NCI-H146 (cell line): ENCODE measurements around the gene MCM6.
A peak's percentile ranks its signal among the peaks of the same experiment; 100 is the strongest.
"Not testable (repeated sequence)": the region's sequence is repeated elsewhere in the genome, so short reads cannot be mapped to it uniquely, and the experiment has no call there.

Source experiments
- DNase-seq: peaks from one replicate; lab custom pipeline; 2025; lab: John Stamatoyannopoulos, UW

MCM6 gene

GRCh38 chr2:135820003-135820618 lies 56.1 kb downstream of the MCM6 start:
- DNase-seq, result no peak

- DNase-seq, result peak; percentile 14
Measured at GRCh38 chr2:135818937-135819610, 57.2 kb downstream of the MCM6 start.

DNA sequence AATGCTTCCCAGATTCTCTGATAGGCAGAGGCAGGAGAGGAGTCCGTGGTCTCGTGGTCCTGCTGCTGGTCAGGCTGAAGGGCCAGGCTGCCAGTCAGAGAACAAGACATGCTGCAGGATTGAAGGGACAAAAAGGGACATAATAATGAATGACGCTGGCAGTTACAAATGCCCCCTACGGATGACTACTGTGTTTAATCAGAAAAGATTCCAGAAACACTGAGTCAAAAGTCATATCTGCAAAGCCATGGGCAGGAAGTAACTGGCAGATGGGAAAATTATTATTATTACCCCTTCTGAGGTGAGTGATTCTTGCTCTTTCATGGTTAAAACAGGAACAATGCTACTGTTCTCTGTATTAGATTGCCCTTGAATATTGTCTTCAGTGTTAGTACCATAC lies 58.3 kb downstream of the MCM6 start:
- no peak for DNase-seq

DNA sequence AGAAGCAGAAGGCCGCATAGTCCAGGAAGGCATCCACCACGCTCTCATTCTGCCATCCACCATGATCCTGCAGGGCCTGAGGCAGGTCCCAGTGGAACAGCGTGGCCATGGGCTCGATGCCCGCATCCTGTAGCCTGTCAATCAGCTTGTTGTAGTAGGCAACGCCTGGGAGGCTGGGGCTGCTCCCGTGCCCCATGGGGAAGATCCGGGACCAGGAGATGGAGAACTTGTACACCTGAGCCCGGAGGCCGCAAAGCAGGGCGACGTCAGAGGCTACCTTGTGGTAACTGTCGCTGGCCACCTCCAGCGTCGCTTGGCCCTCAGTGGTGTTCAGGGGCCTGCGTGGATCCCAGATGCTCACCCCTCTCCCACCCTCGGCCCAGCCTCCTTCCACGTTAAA lies 58.8 kb downstream of the MCM6 start:
- no peak for DNase-seq

- no peak for DNase-seq
Measured at GRCh38 chr2:135815269-135815668, 61.0 kb downstream of the MCM6 start.

DNA sequence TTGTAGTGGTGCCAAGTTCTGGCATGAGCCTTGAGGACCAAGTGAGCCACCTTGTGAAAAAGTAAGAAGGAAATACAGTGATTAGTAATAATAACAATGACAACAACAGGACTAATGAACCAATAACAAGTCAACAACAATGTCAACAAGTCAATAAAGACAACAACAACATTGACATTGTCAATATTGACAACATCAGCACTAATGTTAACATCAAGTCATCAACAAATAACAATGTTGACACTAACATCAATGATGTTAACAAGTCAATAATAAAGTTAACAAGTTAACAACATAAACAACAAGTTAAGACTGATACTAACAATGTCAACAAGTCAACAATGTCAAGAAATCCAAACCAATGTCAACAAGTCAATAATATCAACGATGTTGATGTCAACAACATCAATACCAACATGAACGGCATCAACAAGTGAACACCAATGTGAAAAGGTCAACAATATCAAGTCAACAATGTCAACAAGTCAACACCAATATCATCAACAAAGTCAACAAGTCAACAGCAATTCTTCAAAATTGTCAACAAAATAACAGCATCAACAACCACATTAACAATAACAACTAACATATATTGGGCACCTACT lies 63.2 kb downstream of the MCM6 start:
- no peak for DNase-seq

DNA sequence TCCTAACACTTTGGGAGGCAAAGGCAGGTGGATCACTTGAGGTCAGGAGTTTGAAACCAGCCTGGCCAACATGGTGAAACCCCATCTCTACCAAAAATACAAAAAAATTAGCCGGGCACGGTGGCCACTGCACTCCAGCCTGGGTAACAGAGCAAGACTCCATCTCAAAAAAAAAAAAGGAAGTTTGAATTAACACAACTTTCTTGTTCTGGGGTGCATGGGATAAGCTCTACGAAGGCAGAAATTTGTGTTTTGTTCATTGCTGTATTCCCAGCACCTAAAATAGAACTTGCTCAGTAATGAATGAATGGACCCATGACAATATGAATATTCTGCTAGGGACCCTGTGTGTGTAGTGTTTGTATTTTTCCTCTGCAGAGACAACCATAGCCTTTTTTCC lies 68.4 kb downstream of the MCM6 start:
- not testable (repeated sequence) for DNase-seq

DNA sequence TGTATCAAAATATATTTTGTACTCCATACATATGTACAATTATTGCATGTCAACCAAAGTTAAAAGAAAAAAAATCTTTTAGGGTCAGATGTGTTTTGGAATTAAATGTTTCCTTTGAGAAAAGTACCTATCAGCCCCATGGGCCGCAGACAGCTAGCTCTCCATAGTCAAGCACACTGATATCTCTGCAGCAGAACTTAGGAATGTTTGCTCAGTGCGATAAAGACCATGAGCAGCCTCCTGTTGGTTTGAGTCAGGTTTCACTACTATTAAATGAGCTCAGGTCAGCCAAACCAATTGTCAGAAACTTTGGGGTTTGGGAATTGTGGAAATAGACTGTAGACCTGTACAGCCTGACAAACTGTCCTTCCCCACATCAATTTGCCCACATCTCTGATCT lies 73.0 kb downstream of the MCM6 start:
- DNase-seq, result no peak

- DNase-seq, result no peak
Measured at GRCh38 chr2:135802350-135802749, 73.9 kb downstream of the MCM6 start.

DNA sequence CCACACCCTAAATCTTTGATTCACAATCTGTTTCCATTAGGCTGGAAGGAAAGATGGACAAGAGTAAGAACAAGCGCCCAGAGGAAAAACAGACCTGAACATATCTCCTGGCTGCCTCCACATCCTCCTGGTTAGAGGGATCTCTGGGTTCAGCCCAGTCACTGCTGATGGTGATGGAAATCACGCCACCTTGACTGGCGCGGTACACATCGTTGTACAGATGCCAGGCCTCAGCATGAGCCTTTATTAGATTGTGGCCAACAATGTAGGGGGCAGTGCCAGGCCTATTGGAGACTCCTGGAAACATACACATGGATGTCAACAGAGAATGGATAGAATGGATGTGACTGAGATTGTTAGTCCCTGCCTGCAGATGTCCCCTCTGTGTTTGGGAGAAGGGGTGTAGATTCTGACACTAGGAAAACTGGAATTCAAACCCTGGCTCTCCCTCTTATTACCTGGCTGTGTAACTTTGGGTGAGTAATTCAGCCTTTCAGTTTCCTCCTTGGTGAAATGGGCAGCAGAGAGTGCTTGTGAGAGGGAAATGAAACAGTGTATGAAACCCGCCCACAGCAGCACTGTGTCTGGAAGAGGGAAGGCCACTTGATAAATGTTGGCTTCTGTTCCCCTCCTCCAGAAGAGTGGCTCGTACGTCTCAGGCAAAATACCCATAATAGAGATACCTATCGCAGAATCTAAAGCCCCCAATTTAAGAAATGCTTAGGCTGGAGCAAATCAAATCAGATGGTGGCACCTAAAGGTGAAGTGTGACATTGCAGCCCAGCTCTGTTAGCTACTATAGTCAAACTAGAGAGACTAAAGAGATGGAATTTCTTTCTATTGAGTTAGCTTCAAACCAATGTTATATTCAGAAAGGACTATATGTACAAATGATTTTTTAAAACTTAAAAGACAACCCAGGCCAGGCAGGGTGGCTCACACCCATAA lies 75.5 kb downstream of the MCM6 start:
- no peak for DNase-seq

GRCh38 chr2:135799738-135800137 lies 76.5 kb downstream of the MCM6 start:
- no peak for DNase-seq

DNA sequence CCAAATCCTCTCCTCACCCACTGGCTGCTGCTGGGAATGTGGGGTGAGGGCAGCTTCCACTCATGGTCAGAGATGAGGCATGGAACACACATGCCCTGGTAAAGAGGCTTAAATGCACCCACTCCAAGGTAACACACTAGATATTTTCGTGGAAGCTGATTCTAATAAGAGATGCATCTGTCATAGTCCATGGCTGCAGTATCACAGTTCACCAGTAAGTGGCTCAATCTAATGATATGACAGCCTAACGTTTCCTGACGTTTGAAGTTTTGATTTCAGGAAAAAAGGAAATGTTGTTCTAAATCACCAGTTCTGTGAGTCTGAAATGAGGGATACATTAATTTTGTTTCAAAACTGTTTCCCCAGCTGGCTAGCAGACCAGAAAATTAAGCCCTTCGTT lies 77.5 kb downstream of the MCM6 start:
- DNase-seq, result no peak

DNA sequence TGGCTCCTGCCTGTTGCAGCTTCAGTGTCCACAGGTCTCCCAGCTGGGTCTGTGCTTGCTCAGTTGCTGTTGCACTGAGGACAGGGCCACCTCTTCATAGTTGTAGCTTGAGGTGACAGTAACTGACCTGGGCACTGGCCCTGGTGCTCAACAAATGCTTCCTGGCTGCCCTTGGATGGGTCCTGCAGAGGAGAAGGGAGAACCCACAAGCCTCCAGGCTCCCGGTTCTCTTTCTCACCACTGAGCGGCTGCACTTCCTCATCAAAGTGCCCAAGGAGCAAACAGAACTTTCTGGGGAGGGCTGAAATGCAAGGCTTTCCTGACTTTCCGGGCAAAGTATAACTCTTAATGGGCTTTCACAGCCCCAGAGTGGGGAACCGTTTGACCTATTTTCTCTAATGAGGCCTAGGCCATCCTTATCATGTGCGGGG lies 78.0 kb downstream of the MCM6 start:
- no peak for DNase-seq

- peak; percentile 80 for DNase-seq
Measured at GRCh38 chr2:135797497-135798274, 78.6 kb downstream of the MCM6 start.

DNA sequence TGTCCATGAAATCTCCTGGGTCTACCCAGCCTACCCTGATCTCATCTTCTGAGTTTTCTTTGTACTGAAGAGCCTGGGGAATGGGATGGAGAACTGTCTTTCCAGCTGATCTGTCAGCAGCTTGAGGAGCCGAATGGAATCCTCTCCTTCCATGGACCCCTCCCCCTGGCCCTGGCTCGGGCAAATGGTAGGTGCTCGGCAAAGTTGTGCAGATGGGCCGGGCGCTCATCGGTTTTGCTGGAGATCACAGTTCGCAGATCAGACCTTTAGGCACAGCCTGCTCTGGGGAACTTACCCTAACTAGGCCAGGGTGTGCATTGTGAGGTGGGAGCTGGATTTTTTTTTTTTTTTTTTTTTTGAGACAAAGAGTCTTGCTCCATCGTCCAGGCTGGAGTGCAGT lies 79.6 kb downstream of the MCM6 start:
- DNase-seq, result no peak

DNA sequence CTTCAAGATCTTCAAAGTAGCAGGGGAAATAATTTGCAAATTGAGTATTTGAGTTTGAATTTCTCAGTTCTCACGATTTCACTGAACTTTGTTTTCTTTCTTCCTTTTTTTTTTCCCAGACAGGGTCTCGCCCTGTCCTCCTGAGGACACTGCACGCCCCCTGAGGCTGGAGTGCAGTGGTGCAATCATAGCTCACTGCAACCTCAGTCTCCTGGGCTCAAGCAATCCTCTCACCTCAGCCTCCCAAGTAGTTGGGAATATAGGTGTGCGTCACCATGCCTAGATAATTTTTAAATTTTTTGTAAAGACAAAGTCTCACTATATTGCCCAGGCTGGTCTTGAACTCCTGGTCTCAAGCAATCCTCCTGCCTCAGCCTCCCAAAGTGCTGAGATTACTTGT lies 80.6 kb downstream of the MCM6 start:
- not testable (repeated sequence) for DNase-seq

GRCh38 chr2:135792401-135793150 lies 83.7 kb downstream of the MCM6 start:
- no peak for DNase-seq

DNA sequence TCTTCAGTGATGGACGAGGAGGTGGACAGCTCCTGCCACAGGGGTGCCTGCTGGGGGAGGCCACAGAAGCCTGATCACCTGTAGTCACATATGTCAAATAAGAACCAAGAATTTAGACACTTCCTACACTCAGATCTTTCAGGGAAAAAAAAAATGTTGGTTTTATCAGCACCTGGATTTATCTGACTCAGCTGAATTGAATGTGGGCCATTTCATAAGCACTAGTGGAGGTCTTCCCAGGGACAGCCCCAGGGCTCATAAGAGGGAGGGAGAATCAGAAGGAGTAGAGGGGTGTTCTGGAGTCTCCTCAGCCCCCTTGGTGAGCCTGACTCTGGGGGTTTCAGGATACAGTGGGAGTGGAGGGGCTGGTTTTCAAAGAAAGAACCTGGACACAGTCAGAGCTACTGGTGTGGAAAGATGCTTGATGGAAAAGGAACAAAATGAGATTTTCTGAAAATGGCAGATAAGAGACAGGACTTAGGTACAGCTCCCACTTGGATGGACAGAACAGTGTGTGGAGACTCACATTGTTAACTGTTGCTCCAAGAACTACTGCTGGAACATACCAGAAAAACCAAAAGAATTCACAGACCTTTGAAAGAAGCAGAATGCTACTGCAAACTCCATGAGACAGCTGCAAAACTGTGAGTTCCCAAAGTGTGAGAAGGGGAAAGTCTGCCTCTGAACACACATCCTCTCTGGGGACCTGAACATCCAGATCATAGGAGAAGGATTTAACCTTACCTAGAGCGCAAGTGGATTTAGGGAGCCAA lies 84.6 kb downstream of the MCM6 start:
- DNase-seq, result no peak

GRCh38 chr2:135790423-135790822 lies 85.8 kb downstream of the MCM6 start:
- DNase-seq, result no peak
